Skin epidermis (tissue), 12 donors: Measurements from ENCODE around the gene LGALS9B.
"Not testable (repeated sequence)": the region's sequence is repeated elsewhere in the genome, so short reads cannot be mapped to it uniquely, and the experiment has no call there.

ENCODE experiments used
- H3K27ac ChIP-seq, 21 experiments: fragments of 200-600 bp; sonication (generic) in 11 of 21; one replicate each; pipeline ENCODE4 v1.5.0; 2020; ENCODE audit warnings: mild to moderate bottlenecking in 3 of 21, inconsistent platforms in 2 of 21, moderate library complexity in 2 of 21
- H3K4me3 ChIP-seq, 7 experiments: fragments of 200-600 bp; sonication (generic) in 2 of 7; one replicate each; pipeline ENCODE4 v1.5.0; 2020; ENCODE audit warnings: inconsistent platforms in 2 of 7, mild to moderate bottlenecking in 2 of 7, moderate library complexity in 1 of 7

LGALS9B gene

GRCh38 chr17:20422826-20423225 lies 44.5 kb downstream of the LGALS9B start:
- H3K4me3 ChIP-seq, H3K27ac ChIP-seq: not testable (repeated sequence)

- H3K4me3 ChIP-seq, H3K27ac ChIP-seq: not testable (repeated sequence)
Measured at GRCh38 chr17:20418838-20419237, 48.5 kb downstream of the LGALS9B start.

- H3K4me3 ChIP-seq, H3K27ac ChIP-seq: not testable (repeated sequence)
Measured at GRCh38 chr17:20417492-20418080, 49.8 kb downstream of the LGALS9B start.

- not testable (repeated sequence) for H3K4me3 ChIP-seq, H3K27ac ChIP-seq
Measured at GRCh38 chr17:20416381-20416911, 50.9 kb downstream of the LGALS9B start.

GRCh38 chr17:20415479-20415878 lies 51.9 kb downstream of the LGALS9B start:
- H3K4me3 ChIP-seq, H3K27ac ChIP-seq: not testable (repeated sequence)

- not testable (repeated sequence) for H3K27ac ChIP-seq, H3K4me3 ChIP-seq
Measured at GRCh38 chr17:20401306-20402022, 65.9 kb downstream of the LGALS9B start.

GRCh38 chr17:20400559-20401305 lies 66.6 kb downstream of the LGALS9B start:
- not testable (repeated sequence) for H3K4me3 ChIP-seq, H3K27ac ChIP-seq
